ENCODE results near the gene CAMTA1.

Gene CAMTA1

DNA sequence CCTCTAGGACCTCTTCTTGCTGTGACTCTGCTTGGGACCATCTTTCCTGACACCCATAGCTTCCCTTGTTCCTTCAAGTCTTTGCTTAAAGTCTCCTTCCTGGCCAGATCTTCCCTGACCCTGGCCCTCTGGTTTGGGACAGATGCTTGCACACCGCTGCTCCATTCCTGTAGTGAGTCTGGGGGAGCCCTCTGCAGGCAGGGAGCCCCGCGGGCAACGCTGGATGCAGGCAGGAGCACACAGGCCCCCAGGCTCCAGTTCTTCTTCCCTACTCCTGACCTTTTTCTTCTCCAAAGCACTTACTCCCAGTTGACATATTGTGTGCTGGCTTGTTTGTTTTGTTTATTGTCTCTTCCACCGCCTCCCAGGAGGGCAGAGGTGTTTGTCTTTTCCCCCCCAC lies 413.4 kb downstream of the CAMTA1 start:
- H3K9me3 ChIP-seq (ENCODE audit: control insufficient read depth, low read depth, low read length) = no peaks in the 10 kb centered on the region
- H3K27ac ChIP-seq (ENCODE audit: low read length) = no peak overlapping the region
- no peaks in the 10 kb centered on the region for H3K27me3 ChIP-seq (ENCODE audit: control insufficient read depth, insufficient read depth, low read length)
- H3K4me3 ChIP-seq (ENCODE audit: low read length) = no peak overlapping the region
- no peaks in the 10 kb centered on the region for H3K36me3 ChIP-seq (ENCODE audit: control insufficient read depth, low read depth, low read length)
- H3K9ac ChIP-seq (ENCODE audit: low read length) = no peak overlapping the region
- peaks cover 3% of the 10 kb centered on the region for H3K4me1 ChIP-seq (ENCODE audit: control insufficient read depth, low read depth, low read length)

DNA sequence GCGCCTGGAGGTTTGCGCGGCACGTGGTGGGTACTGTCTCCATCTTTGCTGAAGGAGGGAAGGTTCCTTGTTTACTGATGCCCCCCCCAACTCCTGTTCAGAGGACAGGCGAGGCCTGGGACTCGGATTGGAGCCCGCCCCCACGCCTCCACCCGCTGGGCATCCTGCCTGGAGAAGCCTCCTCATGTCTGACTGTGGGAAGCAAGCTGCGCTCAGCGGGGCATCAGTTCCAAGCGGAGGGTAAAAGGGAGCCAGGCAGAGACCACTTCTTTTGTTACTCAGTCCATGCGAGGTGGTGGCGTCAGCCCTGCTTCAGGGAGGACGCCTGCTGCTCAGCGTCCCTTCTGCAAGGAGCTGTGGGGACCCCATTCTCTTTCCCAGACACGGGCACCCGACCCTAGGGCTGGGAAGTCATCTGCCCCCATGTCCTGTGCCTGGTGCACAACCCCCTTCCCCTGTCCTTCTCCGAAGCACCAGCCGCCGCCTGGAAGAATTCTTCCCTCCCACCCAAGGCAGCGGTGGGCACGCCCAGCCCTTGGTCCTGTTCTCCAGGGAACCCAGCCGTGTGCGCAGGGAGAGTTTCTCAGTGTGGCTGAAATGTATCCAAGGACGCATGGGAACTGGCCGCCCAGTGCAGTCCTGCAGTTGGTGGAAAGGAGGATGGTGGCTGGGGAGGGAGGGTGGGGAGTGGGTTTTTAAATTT lies 414.0 kb downstream of the CAMTA1 start:
- Histone ChIP-seq H3K9me3 (ENCODE audit: control insufficient read depth, low read depth, low read length) (no peaks in the 10 kb centered on the region), H3K4me3 (ENCODE audit: low read length) (no peak overlapping the region), H3K27me3 (ENCODE audit: control insufficient read depth, insufficient read depth, low read length) (no peaks in the 10 kb centered on the region), H3K27ac (ENCODE audit: low read length) (no peak overlapping the region), H3K4me1 (ENCODE audit: control insufficient read depth, low read depth, low read length) (peaks cover 3% of the 10 kb centered on the region), H3K36me3 (ENCODE audit: control insufficient read depth, low read depth, low read length) (no peaks in the 10 kb centered on the region), H3K9ac (ENCODE audit: low read length) (no peak overlapping the region)

DNA sequence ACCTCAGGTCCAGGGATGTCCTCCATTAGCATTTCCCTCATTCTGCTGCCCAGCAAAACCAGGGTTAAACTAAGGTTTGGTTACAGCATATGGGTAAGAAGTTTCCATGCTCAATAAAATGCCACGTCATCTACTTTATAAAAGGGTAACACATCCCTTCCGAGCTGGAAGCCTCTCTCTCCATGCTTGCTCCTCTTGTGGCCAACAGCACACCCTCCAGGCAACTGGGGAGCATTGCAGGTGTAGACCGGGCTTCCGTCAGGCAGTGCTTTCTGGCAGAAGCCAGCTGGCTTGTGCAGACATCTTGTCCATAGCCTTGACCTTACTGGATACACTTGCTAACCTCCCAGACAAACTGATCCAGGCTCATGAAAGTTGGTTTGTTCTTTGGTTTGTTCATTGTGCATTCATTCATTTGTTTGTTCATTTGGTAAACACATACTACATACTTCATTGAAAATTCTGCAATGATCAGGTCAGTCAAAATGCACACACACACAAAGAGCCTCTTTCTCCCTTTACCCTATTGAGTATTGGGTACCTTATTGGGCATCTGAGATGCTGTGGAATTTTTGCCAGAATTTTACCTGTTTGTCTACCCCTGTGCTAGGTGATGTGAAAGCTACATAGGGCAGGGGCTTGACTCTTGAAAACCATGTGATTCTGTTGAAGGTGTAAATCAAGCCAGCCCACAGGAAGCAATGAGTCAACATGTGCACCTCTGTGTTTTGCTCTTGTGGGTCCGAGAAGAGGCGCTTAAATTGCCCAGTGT lies 422.8 kb downstream of the CAMTA1 start:
- Histone ChIP-seq H3K9me3 (ENCODE audit: control insufficient read depth, low read depth, low read length) (no peaks in the 10 kb centered on the region), H3K4me3 (ENCODE audit: low read length) (no peak overlapping the region), H3K36me3 (ENCODE audit: control insufficient read depth, low read depth, low read length) (no peaks in the 10 kb centered on the region), H3K4me1 (ENCODE audit: control insufficient read depth, low read depth, low read length) (no peaks in the 10 kb centered on the region), H3K27me3 (ENCODE audit: control insufficient read depth, insufficient read depth, low read length) (no peaks in the 10 kb centered on the region), H3K9ac (ENCODE audit: low read length) (no peak overlapping the region), H3K27ac (ENCODE audit: low read length) (no peak overlapping the region)

DNA sequence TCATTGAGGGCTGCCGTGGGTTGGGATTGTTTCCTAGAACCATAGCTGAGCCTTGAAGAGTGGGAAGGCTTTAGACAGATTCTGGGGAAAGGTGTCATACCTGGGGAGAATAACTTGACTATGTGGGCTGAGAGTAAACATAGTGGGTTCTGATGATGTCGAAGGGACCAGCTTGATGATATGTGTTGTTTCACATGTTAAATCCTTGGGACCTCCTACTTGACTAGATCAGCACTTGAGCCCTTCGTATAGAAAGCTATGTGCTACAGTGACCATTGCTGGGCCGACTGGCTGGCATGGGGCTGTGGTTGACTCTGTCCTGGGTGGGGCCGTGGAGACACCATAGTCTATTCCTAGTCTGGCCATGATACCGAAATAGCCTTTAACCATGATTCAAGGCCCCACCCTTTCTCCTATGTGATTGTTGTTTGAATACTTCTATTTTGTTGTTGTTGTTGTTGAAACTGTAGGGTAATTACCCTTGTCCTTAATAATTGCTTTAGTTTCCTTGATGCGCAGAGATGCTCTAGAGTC lies 423.5 kb downstream of the CAMTA1 start:
- no peak overlapping the region for H3K9ac ChIP-seq (ENCODE audit: low read length)
- H3K4me3 ChIP-seq (ENCODE audit: low read length) = no peak overlapping the region
- H3K27ac ChIP-seq (ENCODE audit: low read length) = no peak overlapping the region
- H3K9me3 ChIP-seq (ENCODE audit: control insufficient read depth, low read depth, low read length) = no peaks in the 10 kb centered on the region
- H3K27me3 ChIP-seq (ENCODE audit: control insufficient read depth, insufficient read depth, low read length) = no peaks in the 10 kb centered on the region
- H3K4me1 ChIP-seq (ENCODE audit: control insufficient read depth, low read depth, low read length) = no peaks in the 10 kb centered on the region
- no peaks in the 10 kb centered on the region for H3K36me3 ChIP-seq (ENCODE audit: control insufficient read depth, low read depth, low read length)

DNA sequence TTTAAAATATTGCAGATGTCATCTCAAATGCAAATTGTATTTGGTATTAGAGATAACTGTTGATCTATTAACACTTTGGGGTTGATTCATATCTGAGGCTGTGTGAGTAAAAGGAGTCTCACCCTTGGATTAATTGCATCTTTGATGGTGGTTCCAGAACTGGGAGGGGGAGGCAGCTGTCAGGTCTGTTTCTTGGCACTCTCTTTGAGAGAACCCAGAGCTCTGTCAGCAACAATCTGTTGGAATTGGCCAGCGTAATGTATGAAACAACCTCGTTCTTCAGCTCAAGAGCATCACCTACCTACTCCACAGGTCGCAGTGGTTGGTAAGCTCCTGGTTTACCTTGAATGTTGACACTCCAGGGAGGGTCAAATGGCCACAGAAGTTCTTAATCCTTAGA lies 424.1 kb downstream of the CAMTA1 start:
- Histone ChIP-seq H3K27me3 (ENCODE audit: control insufficient read depth, insufficient read depth, low read length) (no peaks in the 10 kb centered on the region), H3K27ac (ENCODE audit: low read length) (no peak overlapping the region), H3K9me3 (ENCODE audit: control insufficient read depth, low read depth, low read length) (no peaks in the 10 kb centered on the region), H3K4me1 (ENCODE audit: control insufficient read depth, low read depth, low read length) (no peaks in the 10 kb centered on the region), H3K9ac (ENCODE audit: low read length) (no peak overlapping the region), H3K36me3 (ENCODE audit: control insufficient read depth, low read depth, low read length) (no peaks in the 10 kb centered on the region), H3K4me3 (ENCODE audit: low read length) (no peak overlapping the region)

DNA sequence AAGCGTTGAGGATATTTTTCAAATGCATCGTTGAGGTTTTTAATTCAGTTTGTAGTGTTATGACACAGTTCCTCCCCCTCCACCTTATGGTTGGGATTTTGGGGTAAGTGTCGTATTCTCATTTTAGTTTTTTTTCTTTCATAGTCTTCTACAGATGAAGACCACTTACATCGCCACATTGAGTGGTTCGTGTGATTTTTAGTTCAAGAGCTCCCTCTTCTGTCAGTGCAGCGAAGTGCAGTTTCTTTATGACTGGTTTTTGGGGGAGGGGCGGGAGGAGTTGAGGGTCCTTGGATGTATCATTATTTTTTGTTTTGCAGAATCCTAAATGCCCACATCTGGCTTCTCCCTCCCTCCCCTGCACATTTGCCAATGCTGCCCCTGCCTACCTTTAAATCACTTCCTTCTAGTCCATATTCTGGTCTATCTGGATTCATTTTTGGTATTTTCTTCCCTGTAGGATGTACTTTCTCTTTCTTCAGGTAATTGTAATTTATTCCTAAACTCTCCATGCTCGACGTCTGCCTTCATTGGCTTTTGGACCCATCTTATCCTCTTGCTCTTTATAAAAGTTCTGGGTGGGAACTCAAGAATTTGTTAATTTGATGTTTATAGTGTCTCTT lies 433.1 kb downstream of the CAMTA1 start:
- no peak overlapping the region for H3K27ac ChIP-seq (ENCODE audit: low read length)
- no peaks in the 10 kb centered on the region for H3K27me3 ChIP-seq (ENCODE audit: control insufficient read depth, insufficient read depth, low read length)
- no peaks in the 10 kb centered on the region for H3K9me3 ChIP-seq (ENCODE audit: control insufficient read depth, low read depth, low read length)
- no peak overlapping the region for H3K9ac ChIP-seq (ENCODE audit: low read length)
- H3K4me3 ChIP-seq (ENCODE audit: low read length) = no peak overlapping the region
- no peaks in the 10 kb centered on the region for H3K36me3 ChIP-seq (ENCODE audit: control insufficient read depth, low read depth, low read length)
- H3K4me1 ChIP-seq (ENCODE audit: control insufficient read depth, low read depth, low read length) = peaks cover 5% of the 10 kb centered on the region

DNA sequence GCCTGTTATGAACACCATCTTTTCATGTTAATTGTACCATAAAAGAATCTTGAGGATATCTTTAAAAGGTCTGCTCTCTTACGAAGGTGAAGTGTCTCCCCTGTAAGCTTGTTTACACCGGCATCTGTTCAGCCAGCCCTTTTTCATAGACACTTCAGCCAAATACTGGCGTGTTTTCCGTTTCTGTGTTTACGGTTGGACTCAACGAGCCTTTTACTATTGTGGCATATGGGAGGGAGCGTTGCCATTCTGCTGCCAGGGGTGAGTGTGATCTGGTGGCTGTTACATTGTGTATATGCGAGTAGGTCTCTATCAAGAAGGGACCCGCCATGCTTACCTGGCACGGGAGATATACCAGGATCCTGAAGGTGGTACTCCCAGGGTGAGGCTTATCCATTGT lies 433.8 kb downstream of the CAMTA1 start:
- H3K4me1 ChIP-seq (ENCODE audit: control insufficient read depth, low read depth, low read length) = peaks cover 5% of the 10 kb centered on the region
- no peaks in the 10 kb centered on the region for H3K9me3 ChIP-seq (ENCODE audit: control insufficient read depth, low read depth, low read length)
- no peak overlapping the region for H3K4me3 ChIP-seq (ENCODE audit: low read length)
- no peak overlapping the region for H3K9ac ChIP-seq (ENCODE audit: low read length)
- no peak overlapping the region for H3K27ac ChIP-seq (ENCODE audit: low read length)
- H3K36me3 ChIP-seq (ENCODE audit: control insufficient read depth, low read depth, low read length) = no peaks in the 10 kb centered on the region
- H3K27me3 ChIP-seq (ENCODE audit: control insufficient read depth, insufficient read depth, low read length) = no peaks in the 10 kb centered on the region

DNA sequence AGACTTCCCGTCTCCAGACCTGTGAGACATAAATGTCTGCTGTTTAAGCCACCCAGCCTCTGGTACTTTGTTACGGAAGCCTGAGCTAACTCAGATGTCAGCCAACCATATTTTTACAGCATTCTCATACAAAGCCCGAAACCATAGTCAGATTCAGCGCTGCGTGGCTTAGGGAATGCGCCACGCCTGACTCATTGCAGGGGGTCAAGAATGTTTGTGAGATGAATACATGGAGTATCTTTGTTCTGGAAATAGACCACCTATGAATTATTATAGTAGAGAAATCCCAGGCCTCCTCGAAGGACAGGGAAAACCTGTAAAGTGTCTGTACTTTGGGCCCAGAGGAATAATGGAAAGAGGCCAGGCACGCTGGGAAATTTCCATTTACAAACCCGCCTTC lies 434.8 kb downstream of the CAMTA1 start:
- H3K27ac ChIP-seq (ENCODE audit: low read length) = no peak overlapping the region
- no peak overlapping the region for H3K9ac ChIP-seq (ENCODE audit: low read length)
- H3K36me3 ChIP-seq (ENCODE audit: control insufficient read depth, low read depth, low read length) = no peaks in the 10 kb centered on the region
- no peaks in the 10 kb centered on the region for H3K27me3 ChIP-seq (ENCODE audit: control insufficient read depth, insufficient read depth, low read length)
- no peak overlapping the region for H3K4me3 ChIP-seq (ENCODE audit: low read length)
- H3K4me1 ChIP-seq (ENCODE audit: control insufficient read depth, low read depth, low read length) = peaks cover 5% of the 10 kb centered on the region
- H3K9me3 ChIP-seq (ENCODE audit: control insufficient read depth, low read depth, low read length) = no peaks in the 10 kb centered on the region

DNA sequence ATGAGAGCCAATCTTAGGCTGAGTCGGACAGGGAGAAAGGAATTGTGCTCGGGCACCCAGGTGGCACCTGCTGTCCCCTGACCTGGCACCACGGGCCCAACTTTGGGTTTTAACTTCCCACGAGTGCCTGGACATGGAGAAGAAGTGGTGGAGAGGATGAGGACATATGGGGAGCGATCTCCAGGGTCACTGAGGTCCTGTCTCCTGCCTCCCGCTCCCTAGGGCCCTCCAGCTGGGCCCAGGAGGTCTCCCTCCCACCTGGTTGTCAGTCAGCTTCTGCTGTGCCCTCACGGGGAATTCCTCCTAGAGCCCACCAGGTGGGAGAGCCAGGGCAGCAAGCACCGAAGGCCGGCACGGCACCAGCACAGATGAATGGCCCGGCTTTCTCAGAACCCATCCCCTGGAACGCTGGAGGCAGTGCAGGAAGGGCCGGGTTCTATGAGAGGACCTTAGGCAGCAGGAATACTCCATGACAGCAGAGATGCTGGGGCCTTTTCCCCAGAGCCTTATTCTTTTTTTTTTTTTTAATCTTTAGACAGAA lies 435.5 kb downstream of the CAMTA1 start:
- no peaks in the 10 kb centered on the region for H3K36me3 ChIP-seq (ENCODE audit: control insufficient read depth, low read depth, low read length)
- peaks cover 5% of the 10 kb centered on the region for H3K4me1 ChIP-seq (ENCODE audit: control insufficient read depth, low read depth, low read length)
- no peak overlapping the region for H3K9ac ChIP-seq (ENCODE audit: low read length)
- no peaks in the 10 kb centered on the region for H3K27me3 ChIP-seq (ENCODE audit: control insufficient read depth, insufficient read depth, low read length)
- H3K27ac ChIP-seq (ENCODE audit: low read length) = no peak overlapping the region
- no peaks in the 10 kb centered on the region for H3K9me3 ChIP-seq (ENCODE audit: control insufficient read depth, low read depth, low read length)
- no peak overlapping the region for H3K4me3 ChIP-seq (ENCODE audit: low read length)

DNA sequence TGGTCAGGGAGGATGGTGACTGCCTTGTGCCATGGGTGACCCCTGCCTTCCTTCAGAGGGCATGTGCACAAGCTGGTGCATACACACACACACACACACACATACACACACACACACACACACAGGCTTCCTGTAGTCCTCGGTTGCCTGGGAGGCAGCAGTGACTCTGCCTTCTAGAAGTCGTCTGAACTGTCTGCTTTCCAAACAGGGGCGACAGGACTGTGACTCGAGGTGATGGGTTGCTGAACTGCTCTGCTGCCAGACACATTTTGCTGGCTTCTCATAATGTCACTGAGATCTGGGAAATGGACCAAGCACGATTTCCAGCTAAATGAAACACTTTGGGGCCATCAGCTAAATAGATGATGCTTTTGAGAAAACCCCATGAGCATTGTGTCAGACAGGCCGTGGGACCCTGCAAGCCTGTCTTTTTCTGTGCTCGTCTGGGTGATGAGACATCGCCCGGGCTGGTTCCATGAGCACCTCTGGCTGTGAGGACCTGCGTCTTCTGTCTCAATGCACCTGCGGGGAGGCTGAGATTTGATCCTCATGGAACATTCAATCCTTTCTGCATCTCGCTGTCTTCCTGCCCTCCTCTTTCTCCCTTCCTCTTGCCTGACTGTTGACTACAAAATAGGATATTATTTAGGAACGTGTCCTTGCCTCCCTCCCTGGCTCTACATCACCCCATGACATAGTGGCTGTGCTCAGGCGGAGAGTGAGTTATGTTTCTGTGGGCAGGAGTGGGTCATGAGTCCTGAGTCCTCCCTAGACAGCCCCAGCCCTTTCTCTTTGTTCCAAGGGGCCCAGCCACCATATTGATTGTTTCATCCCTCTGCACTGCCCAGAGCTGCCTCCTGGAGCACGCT lies 436.8 kb downstream of the CAMTA1 start:
- Histone ChIP-seq H3K4me1 (ENCODE audit: control insufficient read depth, low read depth, low read length) (peaks cover 5% of the 10 kb centered on the region), H3K9me3 (ENCODE audit: control insufficient read depth, low read depth, low read length) (no peaks in the 10 kb centered on the region), H3K27me3 (ENCODE audit: control insufficient read depth, insufficient read depth, low read length) (no peaks in the 10 kb centered on the region), H3K27ac (ENCODE audit: low read length) (no peak overlapping the region), H3K4me3 (ENCODE audit: low read length) (no peak overlapping the region), H3K36me3 (ENCODE audit: control insufficient read depth, low read depth, low read length) (no peaks in the 10 kb centered on the region), H3K9ac (ENCODE audit: low read length) (no peak overlapping the region)

DNA sequence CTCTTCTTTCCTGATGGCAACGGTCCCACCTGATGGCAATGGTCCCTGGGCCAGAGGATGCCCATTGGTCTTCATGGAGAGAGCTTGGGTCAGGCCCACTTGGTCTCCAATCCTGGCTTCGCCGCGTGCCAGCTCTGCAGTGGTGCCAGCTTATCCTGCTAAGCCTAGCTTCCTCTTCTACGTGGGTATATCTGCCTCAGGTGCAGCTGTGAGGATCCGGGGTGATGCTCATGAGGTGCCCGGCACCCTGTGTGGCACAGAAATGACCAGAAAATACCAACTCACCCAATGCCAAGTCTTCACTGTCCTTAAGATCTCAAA lies 437.4 kb downstream of the CAMTA1 start:
- Histone ChIP-seq H3K27me3 (ENCODE audit: control insufficient read depth, insufficient read depth, low read length) (no peaks in the 10 kb centered on the region), H3K36me3 (ENCODE audit: control insufficient read depth, low read depth, low read length) (no peaks in the 10 kb centered on the region), H3K4me1 (ENCODE audit: control insufficient read depth, low read depth, low read length) (peaks cover 5% of the 10 kb centered on the region), H3K9ac (ENCODE audit: low read length) (no peak overlapping the region), H3K9me3 (ENCODE audit: control insufficient read depth, low read depth, low read length) (no peaks in the 10 kb centered on the region), H3K4me3 (ENCODE audit: low read length) (no peak overlapping the region), H3K27ac (ENCODE audit: low read length) (no peak overlapping the region)
